EL (cell line): ENCODE results near the gene MZT2B.
A peak's percentile ranks its signal among the peaks of the same experiment; 100 is the strongest.
"Not testable (repeated sequence)": the region's sequence is repeated elsewhere in the genome, so short reads cannot be mapped to it uniquely, and the experiment has no call there.

Experiments
- DNase-seq: peaks from one replicate; pipeline ENCODE4 v3.0.0-alpha.2; 2016

MZT2B gene, protein sequence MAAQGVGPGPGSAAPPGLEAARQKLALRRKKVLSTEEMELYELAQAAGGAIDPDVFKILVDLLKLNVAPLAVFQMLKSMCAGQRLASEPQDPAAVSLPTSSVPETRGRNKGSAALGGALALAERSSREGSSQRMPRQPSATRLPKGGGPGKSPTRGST

DNA sequence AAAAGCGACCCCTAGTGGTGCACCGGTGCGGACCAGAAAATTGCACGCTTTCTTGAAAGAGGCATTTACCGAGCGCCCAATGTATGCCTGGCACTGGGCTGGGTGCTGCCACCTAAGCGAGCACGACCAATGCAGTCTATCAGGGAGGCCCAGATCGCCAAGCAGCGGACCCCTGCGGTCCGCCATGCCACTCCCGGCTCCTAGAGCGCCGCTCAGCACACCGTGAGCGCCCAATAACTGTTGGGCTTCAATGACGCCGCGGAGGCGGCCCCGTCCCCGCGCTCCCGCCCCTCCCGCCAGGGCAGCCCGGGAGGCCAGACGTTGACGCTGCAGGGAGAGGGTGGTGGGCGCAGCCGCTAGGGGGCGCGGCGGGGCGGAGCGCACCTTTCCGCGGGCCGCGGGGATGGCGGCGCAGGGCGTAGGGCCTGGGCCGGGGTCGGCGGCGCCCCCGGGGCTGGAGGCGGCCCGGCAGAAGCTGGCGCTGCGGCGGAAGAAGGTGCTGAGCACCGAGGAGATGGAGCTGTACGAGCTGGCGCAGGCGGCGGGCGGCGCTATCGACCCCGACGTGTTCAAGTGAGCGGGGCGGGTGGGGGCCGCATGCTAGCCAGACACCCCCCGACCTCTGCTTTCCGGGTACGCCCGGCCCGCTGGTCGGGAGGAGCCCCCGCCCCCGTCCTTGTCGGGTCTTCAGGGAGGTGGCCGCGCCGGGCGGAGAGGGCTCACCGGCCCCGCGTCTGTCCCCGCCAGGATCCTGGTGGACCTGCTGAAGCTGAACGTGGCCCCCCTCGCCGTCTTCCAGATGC, at the start of gene MZT2B:
Gene MZT2B, plus strand, starts transcription at position 383 of the 803 bp plus-strand sequence. Its CDS starts 21 bp downstream, at position 404.
- peak; percentile 84 for DNase-seq

DNA sequence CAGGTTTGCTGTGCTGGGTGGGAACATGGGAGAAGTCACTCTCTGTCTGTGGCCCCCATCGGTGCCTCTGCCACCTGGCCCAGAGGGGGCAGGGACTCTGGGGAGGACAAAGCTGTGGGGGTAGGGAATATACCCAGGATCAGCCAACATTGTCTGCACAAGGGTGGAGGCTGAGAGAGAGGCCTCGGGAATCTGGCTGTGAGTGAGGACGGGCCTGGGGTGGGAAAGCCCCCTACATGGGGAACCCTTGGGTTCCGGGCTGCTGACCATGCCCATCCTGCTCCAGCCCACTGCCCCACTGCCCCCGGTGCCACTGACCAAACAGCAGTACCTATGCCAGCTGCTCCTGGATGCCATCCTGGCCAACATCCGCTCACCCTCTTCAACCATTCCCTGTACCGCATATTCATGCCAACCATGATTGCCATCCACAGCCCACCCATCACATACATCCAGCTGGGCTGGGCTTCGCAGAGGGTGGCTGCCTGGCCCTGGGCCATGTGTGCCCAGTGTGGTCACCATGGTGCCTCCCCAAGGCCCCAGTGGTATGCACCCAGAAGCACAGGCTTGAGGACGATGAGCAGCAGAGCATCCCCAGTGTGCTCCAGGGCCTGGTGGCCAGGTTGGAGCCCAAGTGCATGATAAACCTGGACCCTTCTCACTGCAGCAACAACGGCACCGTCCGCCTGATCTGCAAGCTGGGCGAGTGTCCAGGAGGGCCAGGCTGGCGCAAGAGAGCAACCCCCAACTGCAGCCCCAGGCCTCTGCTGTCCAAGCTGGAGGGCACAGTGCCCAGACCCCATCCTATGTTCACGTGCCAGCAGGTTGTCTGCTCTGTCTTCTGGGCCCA, 46.1 kb upstream of the MZT2B start:
- DNase-seq: no peak

DNA sequence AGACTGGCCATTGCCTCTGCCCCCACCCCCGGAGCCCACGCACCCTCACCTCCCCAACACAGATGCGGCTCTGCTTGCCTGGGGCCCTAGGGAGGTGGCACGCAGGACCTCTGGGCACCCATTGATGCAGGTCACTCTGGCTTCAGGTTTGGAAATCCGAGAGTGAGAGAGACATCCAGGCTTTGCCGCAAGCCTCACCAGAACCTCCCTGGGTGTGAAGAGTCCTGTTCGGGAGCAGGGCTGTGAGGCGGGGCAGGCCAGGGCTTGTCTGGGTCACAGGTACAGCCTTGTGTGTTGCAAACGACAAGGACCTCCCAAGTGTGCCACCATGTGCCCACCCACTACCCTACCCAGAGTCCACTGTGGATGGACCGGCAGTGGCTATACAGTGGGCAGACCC, 45.5 kb upstream of the MZT2B start:
- DNase-seq: not testable (repeated sequence)

DNA sequence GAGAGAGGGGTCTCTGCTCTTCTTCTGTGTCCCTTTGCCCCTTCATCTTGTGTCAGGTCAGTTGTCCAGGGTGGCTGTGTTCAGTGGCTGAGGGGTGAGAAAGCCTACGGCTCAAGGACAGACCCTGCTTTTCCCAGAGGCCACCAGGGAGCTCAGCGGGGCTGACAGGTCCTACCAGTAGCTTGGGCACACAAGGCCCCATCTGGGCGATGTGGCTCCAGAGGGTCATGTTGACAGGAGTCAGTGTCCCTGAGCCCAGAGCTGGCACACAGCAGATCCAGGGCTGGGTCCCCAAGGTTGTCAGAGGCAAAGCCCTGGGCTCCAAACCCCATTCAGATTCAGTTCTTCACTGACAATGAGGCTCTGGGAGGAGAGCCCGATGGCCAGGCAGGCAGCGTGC, 44.9 kb upstream of the MZT2B start:
- not testable (repeated sequence) for DNase-seq

DNA sequence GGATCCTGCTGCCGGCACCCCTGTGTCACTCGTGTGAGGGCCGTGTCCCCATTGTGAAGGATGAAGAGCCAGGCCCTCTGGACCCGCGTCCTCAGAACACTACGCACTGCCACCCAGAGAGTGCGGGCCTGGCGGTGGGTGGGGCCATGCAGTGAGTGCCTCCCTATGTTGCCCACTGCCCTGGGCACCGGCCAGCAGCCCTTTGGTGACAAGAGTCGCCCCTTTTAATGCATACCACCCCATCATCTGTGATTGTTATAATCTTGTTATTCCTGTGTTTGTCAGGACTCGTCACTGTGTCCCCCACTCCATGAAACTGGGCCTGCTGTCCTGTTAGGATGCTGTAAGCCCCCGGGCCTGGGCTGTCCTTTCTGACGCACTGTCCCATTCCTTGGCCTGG, 43.7 kb upstream of the MZT2B start:
- not testable (repeated sequence) for DNase-seq

DNA sequence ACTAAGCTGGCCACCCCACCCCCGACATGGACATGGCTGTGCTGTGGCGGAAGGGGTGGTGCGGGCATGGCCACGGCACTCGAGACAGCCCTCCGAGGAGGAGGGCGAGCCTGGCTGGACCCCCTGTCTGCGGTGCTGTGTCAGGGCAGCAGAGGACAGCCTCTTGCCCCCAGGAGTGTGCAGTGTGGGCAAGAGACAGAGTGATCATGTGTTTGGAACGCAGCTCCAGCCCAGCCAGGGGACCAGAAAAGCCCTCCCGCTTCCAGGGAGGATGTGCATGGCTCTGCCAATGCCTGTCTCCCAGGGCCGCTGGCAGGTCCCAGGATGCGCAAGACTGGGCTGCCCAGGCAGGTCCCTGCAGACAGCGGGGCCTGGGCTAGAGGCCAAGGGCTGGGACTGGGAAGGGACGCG, 43.2 kb upstream of the MZT2B start:
- DNase-seq: not testable (repeated sequence)

DNA sequence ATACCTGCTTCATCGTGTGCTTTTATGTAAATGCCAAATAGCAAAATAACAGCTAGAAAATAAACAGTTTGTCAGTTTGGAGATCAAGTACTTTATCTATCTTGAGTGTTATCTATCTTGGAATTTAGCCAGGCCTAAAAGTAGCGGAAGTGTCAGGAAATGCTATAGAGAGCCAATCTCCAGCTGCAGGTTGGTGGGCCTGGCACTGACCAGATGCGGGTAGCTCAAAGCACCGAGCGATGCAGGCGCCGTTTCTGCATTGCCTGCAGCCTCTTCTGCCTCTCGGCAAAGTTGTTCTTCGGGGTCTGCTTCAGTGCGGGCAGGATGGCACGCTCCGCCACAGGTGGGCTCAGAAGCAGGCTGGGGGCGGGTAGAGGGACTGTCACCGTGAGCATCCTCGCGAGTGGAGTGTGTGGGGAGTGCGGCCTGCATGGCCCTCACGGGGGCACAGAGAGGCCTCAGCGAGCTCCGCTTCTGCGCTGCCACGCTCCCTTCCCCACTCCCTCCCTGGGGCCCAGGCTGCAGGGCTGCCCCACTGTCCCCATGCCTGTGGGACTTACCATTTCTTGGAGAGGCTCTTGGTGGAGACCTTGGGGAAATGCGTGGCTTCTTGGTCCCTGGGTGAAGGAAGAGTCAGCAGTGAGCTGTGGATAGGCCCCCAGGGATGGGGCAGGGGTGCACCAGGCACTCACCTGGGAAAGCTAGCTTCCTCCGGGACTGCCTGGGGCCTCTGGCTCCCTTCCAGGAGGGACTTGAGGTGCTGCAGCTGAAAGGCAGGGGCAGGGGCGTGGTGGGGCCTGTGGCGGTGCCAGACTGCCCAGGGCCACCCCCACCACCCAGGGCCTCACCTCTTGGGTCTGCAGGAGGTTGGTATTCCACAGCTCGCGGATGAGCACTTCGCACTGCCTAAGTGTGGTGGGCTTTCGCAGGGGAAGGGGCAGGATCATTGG, 42.5 kb upstream of the MZT2B start:
- DNase-seq: not testable (repeated sequence)

DNA sequence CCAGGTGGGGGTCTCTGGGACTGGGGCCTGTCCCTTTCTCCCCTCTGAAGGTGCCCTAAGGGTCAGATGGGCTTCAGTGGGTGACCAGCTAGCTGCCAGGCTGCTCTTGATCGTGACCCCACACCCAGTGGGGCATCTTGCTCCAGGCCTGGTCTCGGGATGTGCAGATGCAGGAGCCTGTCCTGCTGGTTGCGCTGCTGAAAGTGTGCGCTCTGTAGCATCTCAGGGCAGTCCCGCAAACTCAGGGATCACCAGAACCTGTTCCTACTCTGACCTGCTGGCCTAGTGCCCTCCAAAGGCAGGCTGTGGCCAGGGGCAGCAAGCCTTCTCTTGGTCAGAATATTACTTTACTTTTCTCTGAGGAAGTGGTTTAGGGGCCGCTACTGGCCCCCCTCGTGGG, 41.5 kb upstream of the MZT2B start:
- DNase-seq: not testable (repeated sequence)

DNA sequence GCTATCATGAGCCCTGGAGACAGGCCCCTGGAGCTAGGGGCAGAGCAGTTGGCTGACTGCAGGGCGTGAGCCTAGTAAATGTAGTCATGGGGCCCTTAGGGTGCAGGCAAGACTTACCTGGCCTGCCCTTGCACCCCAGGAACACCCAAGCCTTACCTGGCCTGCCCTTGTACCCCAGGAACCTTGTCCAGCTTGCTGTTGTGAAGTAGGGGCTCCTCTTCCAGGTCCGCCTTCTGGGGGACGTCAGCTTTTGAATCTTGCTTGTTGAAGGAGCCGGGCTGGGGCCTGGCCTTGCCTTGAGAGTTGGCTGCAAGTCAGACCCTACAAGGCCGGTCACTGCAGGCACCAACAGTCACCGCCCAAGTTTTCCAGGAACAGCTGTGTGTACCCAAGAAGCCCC, 41.1 kb upstream of the MZT2B start:
- not testable (repeated sequence) for DNase-seq

DNA sequence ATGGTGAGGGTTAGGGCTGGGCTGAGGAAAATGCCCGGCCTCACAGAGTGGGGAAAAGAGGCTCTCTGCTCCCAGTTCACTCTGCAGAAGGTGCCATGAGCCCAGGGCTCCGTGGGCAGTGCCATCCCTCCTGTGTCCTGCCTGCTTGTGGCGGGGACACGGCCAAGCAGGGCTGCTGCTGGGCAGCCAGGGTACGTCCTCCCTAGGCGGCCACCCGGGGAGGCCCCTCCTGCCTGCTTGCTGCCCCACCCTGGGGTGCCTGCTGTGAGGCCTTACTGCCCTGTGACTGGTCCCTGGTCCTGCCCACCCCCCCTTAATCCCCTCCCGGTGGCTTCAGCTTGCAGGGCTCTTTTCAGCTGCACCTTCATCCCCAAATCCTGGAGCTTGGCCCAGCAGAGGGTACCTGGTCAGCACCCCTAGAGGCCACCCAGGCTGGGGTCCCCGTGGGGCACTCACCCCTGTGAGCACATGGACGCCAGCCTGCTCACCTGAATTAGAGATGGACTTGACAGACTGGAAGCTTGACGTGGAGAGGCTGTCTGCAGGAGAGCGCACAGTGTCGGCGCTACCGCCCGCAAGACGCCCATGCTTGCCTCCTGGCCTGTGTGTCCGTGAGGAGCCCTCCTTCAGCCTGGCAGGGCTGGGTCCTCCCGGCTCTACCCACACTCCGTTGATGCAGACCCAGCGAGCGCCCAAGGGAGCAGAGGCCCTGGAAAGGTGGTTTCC, 40.3 kb upstream of the MZT2B start:
- not testable (repeated sequence) for DNase-seq

DNA sequence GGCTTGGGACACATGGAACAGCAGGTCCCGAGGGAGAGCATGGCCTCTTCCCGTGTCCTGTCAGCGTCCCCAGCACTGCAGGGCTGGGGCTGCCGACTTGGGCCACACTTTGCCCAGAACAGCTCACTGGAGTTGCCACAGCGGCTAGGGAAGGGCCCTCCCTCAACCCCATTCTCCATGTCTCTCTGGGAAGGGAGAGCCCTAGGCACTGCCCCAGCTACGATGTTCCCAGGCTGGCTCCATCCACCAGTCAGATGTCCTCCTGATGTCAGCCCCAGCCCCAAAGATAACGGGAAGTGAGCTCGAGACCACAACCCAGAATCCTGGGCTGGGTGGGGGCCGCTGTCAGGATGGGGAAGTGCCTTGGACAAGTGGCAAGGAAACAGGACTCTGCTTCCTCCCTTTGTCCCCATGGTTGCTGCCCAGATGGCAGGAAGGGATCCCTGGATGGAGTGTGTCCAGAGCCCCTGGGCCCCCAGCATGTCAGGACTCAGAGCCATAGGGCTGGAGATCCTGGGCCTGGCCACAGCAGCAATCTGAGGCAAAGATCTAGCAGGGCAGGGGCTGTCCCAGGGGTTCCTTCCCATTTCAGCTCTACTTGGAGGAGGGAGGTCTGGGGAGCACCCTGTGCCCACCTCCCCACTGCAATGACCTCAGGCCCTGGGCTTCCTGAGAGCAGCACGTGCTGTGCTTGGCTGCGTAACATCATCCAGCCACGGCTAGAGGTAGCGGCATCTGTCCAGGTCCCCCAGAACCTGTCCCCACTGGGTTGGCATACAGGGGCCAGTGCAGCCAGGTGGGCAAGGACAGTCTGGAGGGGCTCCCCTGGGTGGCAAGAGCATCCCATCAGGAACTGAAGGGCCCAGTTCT, 39.4 kb upstream of the MZT2B start:
- not testable (repeated sequence) for DNase-seq

DNA sequence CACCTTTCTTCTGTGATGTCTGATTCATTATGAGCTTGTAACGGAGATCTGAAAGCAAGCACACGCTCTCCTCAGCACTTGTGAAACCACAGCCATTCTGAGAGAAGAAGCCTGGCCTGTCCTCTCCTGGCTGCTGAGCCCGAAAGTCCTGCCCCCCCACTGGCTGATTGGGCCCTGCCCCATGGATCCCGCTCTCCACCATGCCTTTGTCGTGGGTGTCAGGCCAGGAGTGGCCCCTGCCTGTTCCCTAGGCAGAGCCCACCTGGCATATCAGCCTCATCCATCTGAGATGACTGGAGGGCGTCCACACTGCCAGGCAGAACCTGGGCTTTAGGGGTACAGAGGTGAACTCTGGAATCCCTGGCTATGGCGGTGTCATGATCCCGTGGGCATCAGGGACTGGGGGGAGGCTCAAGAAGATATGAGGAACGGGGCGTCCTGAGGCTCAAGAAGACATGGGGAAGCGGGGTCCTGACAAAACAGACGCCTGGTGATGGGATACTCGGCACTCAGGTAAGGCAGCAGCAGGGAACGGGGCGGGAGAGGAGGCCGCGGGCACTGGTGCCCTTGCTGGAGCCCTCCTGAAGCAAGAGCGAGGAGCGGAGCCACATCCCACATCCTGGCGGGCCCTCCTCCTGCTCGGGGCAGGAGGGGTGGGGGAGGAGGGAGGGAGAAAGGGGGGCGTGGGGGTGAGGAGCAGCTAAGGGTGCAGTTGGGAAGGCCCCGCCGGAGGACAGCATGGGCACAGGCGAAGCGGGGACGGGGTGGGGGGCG, 38.6 kb upstream of the MZT2B start:
- DNase-seq: not testable (repeated sequence)

DNA sequence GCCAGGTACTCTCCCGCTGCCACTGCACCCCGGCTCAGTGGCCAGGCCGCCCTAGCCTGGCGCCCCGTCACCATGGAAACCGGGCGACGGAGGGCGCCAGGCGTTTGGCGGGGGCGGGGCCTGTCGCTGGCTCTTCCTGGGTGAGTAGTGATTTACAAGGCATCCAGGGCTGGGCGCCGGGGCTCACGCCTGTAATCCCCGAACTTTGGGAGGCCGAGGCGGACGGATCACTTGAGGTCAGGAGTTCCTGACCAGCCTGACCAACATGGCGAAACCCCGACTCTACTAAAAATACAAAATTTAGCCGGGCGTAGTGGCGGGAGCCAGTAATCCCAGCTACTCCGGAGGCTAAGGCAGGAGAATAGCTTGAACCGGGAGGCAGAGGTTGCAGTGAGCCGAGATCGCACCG, 37.1 kb upstream of the MZT2B start, which contains the start of gene CCDC74B:
Gene CCDC74B, minus strand, starts transcription at position 107 of the 409 bp plus-strand sequence. CDS start 116 bp downstream, outside the sequence.
- DNase-seq: peak; percentile 59

DNA sequence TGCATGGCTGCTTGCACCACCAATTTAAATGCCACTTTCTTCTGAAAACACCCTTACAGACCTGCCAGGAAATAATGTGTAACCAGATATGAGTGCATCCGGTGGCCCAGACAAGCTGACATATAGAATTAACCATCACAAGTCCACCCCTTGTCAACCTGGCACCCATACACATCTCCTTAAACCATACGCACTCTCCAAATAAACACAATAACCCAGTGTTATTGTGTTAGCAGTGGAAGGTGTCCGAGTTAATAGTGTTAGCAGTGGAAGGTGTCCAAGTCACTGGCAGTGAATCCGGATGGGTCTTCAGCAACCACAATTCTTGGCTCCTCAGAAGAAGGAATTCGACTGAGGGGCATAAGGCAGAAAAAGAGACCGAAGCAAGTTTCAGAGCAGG, 33.5 kb upstream of the MZT2B start:
- DNase-seq: not testable (repeated sequence)

DNA sequence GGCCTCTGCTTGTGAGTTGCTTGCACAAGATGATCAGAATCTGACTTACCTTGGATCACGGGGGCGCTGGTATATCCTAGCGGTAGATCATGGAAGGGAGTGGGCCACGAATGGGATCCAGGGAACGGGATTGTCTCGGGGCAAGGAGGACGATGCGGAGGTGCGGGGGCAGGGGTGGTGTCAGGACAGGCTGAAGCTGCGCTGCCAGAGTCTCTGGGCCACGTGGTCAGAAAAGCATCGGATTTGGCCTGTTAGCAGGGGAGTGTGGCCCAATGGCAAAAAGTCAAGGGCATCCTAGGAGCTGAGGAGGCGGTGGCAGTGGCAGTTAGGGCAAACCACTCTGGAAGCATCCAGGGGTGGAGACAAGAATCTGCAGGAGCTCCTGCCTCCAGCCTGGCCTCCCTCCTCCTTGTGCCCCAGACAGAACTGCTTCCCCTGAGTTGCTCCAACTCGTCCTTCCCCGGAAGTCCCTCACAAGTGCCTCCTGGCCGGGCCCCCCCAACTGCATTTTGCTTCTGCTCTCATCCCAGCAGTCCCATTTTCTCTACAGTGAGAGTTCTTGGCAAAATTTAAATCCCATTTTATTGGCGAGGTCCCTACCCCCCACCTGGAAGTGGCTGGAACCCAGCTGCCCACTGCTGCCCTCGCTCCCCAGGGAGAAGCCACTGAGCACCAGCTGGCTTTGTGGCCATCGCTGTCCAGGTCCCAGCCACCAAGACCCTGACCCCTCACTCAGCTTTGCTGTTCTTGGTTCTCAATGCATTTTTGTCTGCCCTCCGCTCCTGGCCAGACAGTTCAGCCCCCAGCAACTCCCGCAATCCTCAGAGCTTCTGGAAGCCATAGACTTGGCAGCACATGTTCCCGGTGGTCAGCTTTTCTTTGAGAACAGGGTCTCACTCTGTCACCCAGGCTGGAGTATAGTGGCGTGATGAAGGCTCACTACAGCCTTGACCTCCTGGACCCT, 31.6 kb upstream of the MZT2B start:
- DNase-seq: no peak

DNA sequence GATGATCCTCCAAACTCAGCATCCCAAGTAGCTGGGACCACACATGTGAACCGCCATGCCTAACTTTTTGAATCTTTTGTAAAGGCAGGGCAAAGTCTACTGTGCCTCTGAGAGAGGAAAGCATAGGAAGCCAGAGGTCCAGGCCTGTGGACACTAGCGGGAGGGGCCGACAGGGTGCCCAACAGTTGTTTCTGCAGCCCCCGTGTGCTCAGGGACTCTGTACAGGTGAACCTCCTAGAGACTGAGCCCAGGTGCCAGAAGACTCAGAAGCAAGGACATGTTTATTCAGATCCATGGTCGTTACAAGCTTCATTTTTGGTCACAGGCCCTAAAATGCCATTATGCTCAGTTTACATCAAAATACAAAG, 30.9 kb upstream of the MZT2B start:
- DNase-seq: not testable (repeated sequence)

DNA sequence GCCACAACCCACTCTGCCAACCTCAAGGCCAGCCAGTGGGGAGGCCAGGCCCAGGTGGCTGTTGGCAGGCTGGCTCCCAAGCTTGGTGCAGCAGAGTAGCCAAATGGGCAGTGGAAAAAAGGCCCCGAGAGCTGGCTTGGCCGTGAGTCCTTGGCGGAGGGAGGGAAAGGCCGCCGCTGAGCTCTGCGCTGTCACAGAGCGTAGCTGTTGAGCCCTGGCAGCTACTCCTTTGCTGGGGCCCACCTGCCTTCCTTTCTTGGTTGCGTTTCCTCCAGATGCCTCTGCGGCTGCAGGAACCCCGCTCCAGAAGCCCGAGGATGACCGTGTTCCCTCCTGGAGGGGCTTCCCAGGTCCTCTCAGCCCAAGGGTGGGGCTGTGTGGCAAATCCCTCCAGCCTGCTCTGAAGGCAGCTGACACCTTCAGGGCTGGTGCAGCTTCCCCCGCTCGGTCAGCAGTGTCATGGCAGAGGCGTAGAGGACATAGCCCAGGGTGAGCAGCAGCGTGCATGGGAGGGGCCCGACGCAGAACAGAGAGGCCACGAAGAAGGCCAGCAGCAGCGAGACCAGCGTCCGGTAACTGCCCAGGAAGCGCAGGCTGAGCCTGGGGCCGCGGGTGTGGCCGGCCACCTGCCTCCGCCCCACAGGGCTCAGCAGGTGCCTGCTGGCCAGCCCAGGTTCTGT, 29.8 kb upstream of the MZT2B start:
- not testable (repeated sequence) for DNase-seq
